ENCODE measurements around the gene TPD52L1.

TPD52L1 gene

GRCh38 chr6:125246566-125246965 lies 93.0 kb downstream of the TPD52L1 start:
- DNase-seq (ENCODE audit: low read depth), result no peak
- no peak for TF ChIP-seq CTCF (IDR thresholded peaks at IDR 0.05; ENCODE audit: control insufficient read depth, insufficient read depth, low read depth, low read length, missing control alignments)
- H3K4me3 ChIP-seq (ENCODE audit: control insufficient read depth, low read depth, low read length), result no peak overlapping the region

- no peak for TF ChIP-seq CTCF (IDR thresholded peaks at IDR 0.05; ENCODE audit: control insufficient read depth, insufficient read depth, low read depth, low read length, missing control alignments)
- DNase-seq (ENCODE audit: low read depth), result no peak
- no peak overlapping the region for H3K4me3 ChIP-seq (ENCODE audit: control insufficient read depth, low read depth, low read length)
Observed at GRCh38 chr6:125248136-125248535, 94.6 kb downstream of the TPD52L1 start.

GRCh38 chr6:125250511-125250910 lies 96.9 kb downstream of the TPD52L1 start:
- no peak for DNase-seq (ENCODE audit: low read depth)
- TF ChIP-seq CTCF (IDR thresholded peaks at IDR 0.05; ENCODE audit: control insufficient read depth, insufficient read depth, low read depth, low read length, missing control alignments), result no peak
- H3K4me3 ChIP-seq (ENCODE audit: control insufficient read depth, low read depth, low read length), result no peak overlapping the region

- no peak overlapping the region for H3K4me3 ChIP-seq (ENCODE audit: control insufficient read depth, low read depth, low read length)
- DNase-seq (ENCODE audit: low read depth), result no peak
- no peak for TF ChIP-seq CTCF (IDR thresholded peaks at IDR 0.05; ENCODE audit: control insufficient read depth, insufficient read depth, low read depth, low read length, missing control alignments)
Observed at GRCh38 chr6:125251516-125252220, 98.1 kb downstream of the TPD52L1 start.

- TF ChIP-seq CTCF (IDR thresholded peaks at IDR 0.05; ENCODE audit: control insufficient read depth, insufficient read depth, low read depth, low read length, missing control alignments), result no peak
- no peak for DNase-seq (ENCODE audit: low read depth)
- H3K4me3 ChIP-seq (ENCODE audit: control insufficient read depth, low read depth, low read length), result no peak overlapping the region
Observed at GRCh38 chr6:125252891-125253290, 99.3 kb downstream of the TPD52L1 start.

- no peak overlapping the region for H3K4me3 ChIP-seq (ENCODE audit: control insufficient read depth, low read depth, low read length)
- DNase-seq (ENCODE audit: low read depth), result no peak
- no peak for TF ChIP-seq CTCF (IDR thresholded peaks at IDR 0.05; ENCODE audit: control insufficient read depth, insufficient read depth, low read depth, low read length, missing control alignments)
Observed at GRCh38 chr6:125253881-125254280, 100.3 kb downstream of the TPD52L1 start.

Data from AG09309 (cell line).